Stimulated activated effector memory CD8-positive, alpha-beta T cell treated with anti-CD3 and anti-CD28 coated beads, Interleukin-12 subunit alpha, Interleukin-12 subunit beta, amount 100 ng/mL, for 72 hours (primary cell): ENCODE measurements around the gene OXTR.

Experiments used
- ATAC-seq: fragments of 150-1000 bp; cut with Tn5 transposase; 2 replicates; pipeline ENCODE4 v1.10.0; 2021
- DNase-seq, 2 donors: peaks; one replicate each; pipeline ENCODE4 v3.0.0; 2021 to 2022; ENCODE audit warnings: low spot score in 2 of 2
- H3K27ac Mint-ChIP-seq: one replicate; pipeline ENCODE4 v1.8.0; 2022; ENCODE audit warnings: mild to moderate bottlenecking, mixed read lengths
- H3K36me3 Mint-ChIP-seq: one replicate; pipeline ENCODE4 v1.8.0; 2022; ENCODE audit warnings: mild to moderate bottlenecking, mixed read lengths
- H3K4me1 Mint-ChIP-seq: one replicate; pipeline ENCODE4 v1.8.0; 2022; ENCODE audit warnings: mixed read lengths
- H3K4me3 Mint-ChIP-seq: one replicate; pipeline ENCODE4 v1.8.0; 2022; ENCODE audit warnings: mild to moderate bottlenecking, mixed read lengths
- H3K9me3 Mint-ChIP-seq: one replicate; pipeline ENCODE4 v1.8.0; 2022; ENCODE audit warnings: mixed read lengths

OXTR gene

GRCh38 chr3:8757551-8758518 lies 11.6 kb downstream of the OXTR start:
- Mint-ChIP-seq H3K4me1 (no peaks in the 10 kb centered on the region), H3K9me3 (no peaks in the 10 kb centered on the region), H3K27ac (no peak overlapping the region), H3K4me3 (no peak overlapping the region), H3K36me3 (no peaks in the 10 kb centered on the region)
- ATAC-seq (no peak), DNase-seq (no peak)

- no peaks in the 10 kb centered on the region for H3K36me3 Mint-ChIP-seq
- DNase-seq (no peak), ATAC-seq (no peak)
- H3K9me3 Mint-ChIP-seq, result no peaks in the 10 kb centered on the region
- no peak overlapping the region for H3K27ac Mint-ChIP-seq
- no peaks in the 10 kb centered on the region for H3K4me1 Mint-ChIP-seq
- H3K4me3 Mint-ChIP-seq, result no peak overlapping the region
Observed at GRCh38 chr3:8756671-8757070, 12.7 kb downstream of the OXTR start.

- ATAC-seq (no peak), DNase-seq (no peak)
- H3K27ac Mint-ChIP-seq, result no peak overlapping the region
- no peaks in the 10 kb centered on the region for H3K36me3 Mint-ChIP-seq
- H3K4me3 Mint-ChIP-seq, result no peak overlapping the region
- H3K9me3 Mint-ChIP-seq, result no peaks in the 10 kb centered on the region
- no peaks in the 10 kb centered on the region for H3K4me1 Mint-ChIP-seq
Observed at GRCh38 chr3:8755564-8756237, 13.7 kb downstream of the OXTR start.

GRCh38 chr3:8755097-8755496 lies 14.3 kb downstream of the OXTR start:
- H3K4me3 Mint-ChIP-seq, result no peak overlapping the region
- H3K36me3 Mint-ChIP-seq, result no peaks in the 10 kb centered on the region
- DNase-seq, result no peak

GRCh38 chr3:8752832-8753231 lies 16.6 kb downstream of the OXTR start:
- Mint-ChIP-seq H3K4me3 (no peak overlapping the region), H3K36me3 (no peaks in the 10 kb centered on the region), H3K4me1 (no peaks in the 10 kb centered on the region), H3K9me3 (no peaks in the 10 kb centered on the region), H3K27ac (no peak overlapping the region)
- no peak for DNase-seq
- no peak for ATAC-seq

More at GRCh38 chr3:8755097-8755496, 14.3 kb downstream of the OXTR start:
- H3K4me1 Mint-ChIP-seq, result no peaks in the 10 kb centered on the region
- no peak for ATAC-seq
- no peaks in the 10 kb centered on the region for H3K9me3 Mint-ChIP-seq
- no peak overlapping the region for H3K27ac Mint-ChIP-seq

- Mint-ChIP-seq H3K4me1 (no peaks in the 10 kb centered on the region), H3K9me3 (no peaks in the 10 kb centered on the region), H3K4me3 (no peak overlapping the region), H3K36me3 (no peaks in the 10 kb centered on the region), H3K27ac (no peak overlapping the region)
- DNase-seq (no peak), ATAC-seq (no peak)
Observed at GRCh38 chr3:8749316-8749715, 20.1 kb downstream of the OXTR start.

- Mint-ChIP-seq H3K36me3 (no peaks in the 10 kb centered on the region), H3K4me1 (no peaks in the 10 kb centered on the region), H3K27ac (no peak overlapping the region), H3K4me3 (no peak overlapping the region), H3K9me3 (no peaks in the 10 kb centered on the region)
- ATAC-seq, result no peak
- no peak for DNase-seq
Observed at GRCh38 chr3:8746780-8747345, 22.6 kb downstream of the OXTR start.

- no peak for DNase-seq
- H3K4me3 Mint-ChIP-seq, result no peak overlapping the region
- H3K9me3 Mint-ChIP-seq, result no peaks in the 10 kb centered on the region
- no peaks in the 10 kb centered on the region for H3K36me3 Mint-ChIP-seq
- no peak for ATAC-seq
- no peaks in the 10 kb centered on the region for H3K4me1 Mint-ChIP-seq
- H3K27ac Mint-ChIP-seq, result no peak overlapping the region
Observed at GRCh38 chr3:8745619-8746370, 23.6 kb downstream of the OXTR start.

GRCh38 chr3:8743911-8744310 lies 25.5 kb downstream of the OXTR start:
- H3K36me3 Mint-ChIP-seq, result no peaks in the 10 kb centered on the region
- H3K27ac Mint-ChIP-seq, result no peak overlapping the region
- H3K9me3 Mint-ChIP-seq, result no peaks in the 10 kb centered on the region
- DNase-seq (no peak), ATAC-seq (no peak)
- peaks cover 6% of the 10 kb centered on the region for H3K4me1 Mint-ChIP-seq
- H3K4me3 Mint-ChIP-seq, result no peak overlapping the region

GRCh38 chr3:8743021-8743601 lies 26.3 kb downstream of the OXTR start:
- Mint-ChIP-seq H3K4me3 (no peak overlapping the region), H3K4me1 (peaks cover 6% of the 10 kb centered on the region), H3K36me3 (no peaks in the 10 kb centered on the region), H3K9me3 (no peaks in the 10 kb centered on the region), H3K27ac (no peak overlapping the region)
- DNase-seq, result no peak
- ATAC-seq, result no peak

- H3K4me1 Mint-ChIP-seq, result peaks cover 6% of the 10 kb centered on the region
- ATAC-seq (no peak), DNase-seq (no peak)
- no peak overlapping the region for H3K4me3 Mint-ChIP-seq
- H3K9me3 Mint-ChIP-seq, result no peaks in the 10 kb centered on the region
- H3K27ac Mint-ChIP-seq, result no peak overlapping the region
- H3K36me3 Mint-ChIP-seq, result no peaks in the 10 kb centered on the region
Observed at GRCh38 chr3:8741581-8742261, 27.7 kb downstream of the OXTR start.

- Mint-ChIP-seq H3K36me3 (no peaks in the 10 kb centered on the region), H3K9me3 (no peaks in the 10 kb centered on the region), H3K27ac (no peak overlapping the region), H3K4me3 (no peak overlapping the region), H3K4me1 (peaks cover 6% of the 10 kb centered on the region)
- ATAC-seq (peak; percentile 52), DNase-seq (no peak)
Observed at GRCh38 chr3:8739757-8740504, 29.5 kb downstream of the OXTR start.

- no peaks in the 10 kb centered on the region for H3K36me3 Mint-ChIP-seq
- ATAC-seq (no peak), DNase-seq (no peak)
- H3K4me3 Mint-ChIP-seq, result no peak overlapping the region
- H3K4me1 Mint-ChIP-seq, result peaks cover 6% of the 10 kb centered on the region
- H3K27ac Mint-ChIP-seq, result no peak overlapping the region
- H3K9me3 Mint-ChIP-seq, result no peaks in the 10 kb centered on the region
Observed at GRCh38 chr3:8738639-8739038, 30.8 kb downstream of the OXTR start.

- Mint-ChIP-seq H3K4me1 (peaks cover 6% of the 10 kb centered on the region), H3K36me3 (no peaks in the 10 kb centered on the region), H3K4me3 (no peak overlapping the region), H3K27ac (no peak overlapping the region), H3K9me3 (no peaks in the 10 kb centered on the region)
- ATAC-seq (no peak), DNase-seq (no peak)
Observed at GRCh38 chr3:8737823-8738222, 31.6 kb downstream of the OXTR start.
